HepG2 (cell line): ENCODE measurements around the gene MDH1. TPM values are rescaled to one million over a fixed set of nuclear protein-coding genes. Genes with fewer than 3 reads are reported as not detected.

Source experiments
- ATAC-seq: fragments of 200-7000 bp; cut with Tn5 transposase; 3 replicates; pipeline ENCODE4 v1.9.1; 2020; ENCODE audit warnings: mild to moderate bottlenecking, moderate library complexity
- BruUV-seq: library from RNA; stranded (reverse); fragments of 400-500 nt; replicated peaks from 2 replicates; lab custom pipeline; 2021; lab: Mats Ljungman, UMichigan
- CTCF ChIA-PET: fragments of 300-600 bp; formaldehyde crosslinking; extraction: SDS; loops from one replicate; lab custom pipeline; 2021; ENCODE audit warnings: low total read pairs, inconsistent platforms, low intra/inter-chr PET ratio; lab: Yijun Ruan, JAX
- POLR2A ChIA-PET: fragments of 350-600 bp; sonication (Branson Sonifier 250); formaldehyde crosslinking; loops from one replicate; lab custom pipeline; 2020; ENCODE audit warnings: antibody characterized with exemption, inconsistent platforms; lab: Yijun Ruan, JAX
- DNase-seq: peaks from one replicate; pipeline ENCODE4 v3.0.0-alpha.2; 2015; ENCODE audit warnings: low spot score
- FAIRE-seq: peaks from 3 replicates; lab custom pipeline; 2011; peaks lifted over from hg19 to GRCh38; lab: Jason Lieb, UNC
- H2AFZ ChIP-seq: one replicate; pipeline ENCODE4 v1.6.1; 2011; ENCODE audit warnings: low read length, inconsistent platforms
- H3K27ac ChIP-seq: fragments of 300-600 bp; 3 replicates; pipeline ENCODE4 v1.8.0; 2011; ENCODE audit warnings: mixed run types, mild to moderate bottlenecking, mixed read lengths, low read length, inconsistent platforms; ENCODE audit not compliant: insufficient read depth; ENCODE audit errors: extremely low read length
- H3K27me3 ChIP-seq, 2 experiments: fragments of 200-600 bp in 1 of 2; 2 replicates in 1 of 2; 3 replicates in 1 of 2; pipeline versions ENCODE4 v1.6.0 to v1.8.0; 2011; ENCODE audit warnings: low read length in 2 of 2, mild to moderate bottlenecking in 2 of 2, moderate library complexity in 2 of 2, inconsistent platforms in 1 of 2; ENCODE audit not compliant: insufficient read depth in 2 of 2, control insufficient read depth in 1 of 2
- H3K36me3 ChIP-seq, 2 experiments: fragments of 200-600 bp in 1 of 2; replicated peaks in 1 of 2; 2 replicates in 1 of 2; 3 replicates in 1 of 2; pipeline versions ENCODE4 v1.5.1 to v1.8.0; 2011; ENCODE audit warnings: low read length in 2 of 2, inconsistent platforms in 1 of 2; ENCODE audit not compliant: insufficient read depth in 2 of 2, control insufficient read depth in 1 of 2
- H3K4me1 ChIP-seq: 2 replicates; pipeline ENCODE4 v1.5.1; 2012; ENCODE audit warnings: low read length, inconsistent platforms; ENCODE audit not compliant: insufficient read depth
- H3K4me2 ChIP-seq: 2 replicates; pipeline ENCODE4 v1.6.0; 2011; ENCODE audit warnings: low read depth, low read length, inconsistent platforms
- H3K4me3 ChIP-seq, 3 experiments: fragments of 200-600 bp in 1 of 3; sonication (generic), shearing (Covaris generic) in 1 of 3; replicated peaks in 1 of 3; 2 replicates each; pipeline ENCODE4 v1.5.1; 2011 to 2016; ENCODE audit warnings: low read length in 3 of 3, inconsistent platforms in 2 of 3, low read depth in 2 of 3, mild to moderate bottlenecking in 2 of 3, control low read depth in 1 of 3, mixed read lengths in 1 of 3; ENCODE audit not compliant: insufficient read depth in 1 of 3
- H3K79me2 ChIP-seq: one replicate; pipeline ENCODE4 v1.6.1; 2011; ENCODE audit warnings: low read length, inconsistent platforms; ENCODE audit not compliant: insufficient read depth
- H3K9ac ChIP-seq: 2 replicates; pipeline ENCODE4 v1.6.0; 2011; ENCODE audit warnings: mild to moderate bottlenecking, low read depth, low read length, inconsistent platforms; ENCODE audit not compliant: insufficient read depth
- H3K9me3 ChIP-seq: 2 replicates; pipeline ENCODE4 v1.5.1; 2012; ENCODE audit warnings: mild to moderate bottlenecking, low read length
- H4K20me1 ChIP-seq: 2 replicates; pipeline ENCODE4 v1.6.0; 2011; ENCODE audit warnings: inconsistent platforms, mild to moderate bottlenecking, low read length, moderate library complexity; ENCODE audit not compliant: insufficient read depth
- BRF2 ChIP-seq: sonication (generic); formaldehyde crosslinking; IDR thresholded peaks from 2 replicates; pipeline ENCODE4 v1.8.1; 2022; ENCODE audit warnings: mild to moderate bottlenecking, missing genetic modification reagents
- CCDC6 ChIP-seq: sonication (generic); formaldehyde crosslinking; IDR thresholded peaks from 2 replicates; pipeline ENCODE4 v1.8.1; 2022; ENCODE audit warnings: mild to moderate bottlenecking, missing genetic modification reagents, moderate library complexity
- HNF1B ChIP-seq: sonication (generic); formaldehyde crosslinking; IDR thresholded peaks from 2 replicates; pipeline ENCODE4 v1.5.1; 2020; ENCODE audit warnings: mild to moderate bottlenecking, moderate library complexity, missing genetic modification reagents
- ISX ChIP-seq: sonication (generic); formaldehyde crosslinking; conservative IDR thresholded peaks from 2 replicates; pipeline ENCODE4 v1.5.0; 2020; ENCODE audit warnings: missing genetic modification reagents
- MIER2 ChIP-seq: IDR thresholded peaks from 2 replicates; pipeline ENCODE4 v1.6.1; 2016; ENCODE audit warnings: missing biosample characterization, missing genetic modification reagents
- MZF1 ChIP-seq: sonication (generic); formaldehyde crosslinking; IDR thresholded peaks from 2 replicates; pipeline ENCODE4 v1.8.1; 2023; ENCODE audit warnings: mild to moderate bottlenecking, missing genetic modification reagents, borderline replicate concordance
- NBN ChIP-seq: fragments of 450-650 bp; conservative IDR thresholded peaks from 2 replicates; pipeline ENCODE4 v1.6.1; 2017
- PLRG1 ChIP-seq: fragments of 450-650 bp; conservative IDR thresholded peaks from 2 replicates; pipeline ENCODE4 v1.6.1; 2016
- RBAK ChIP-seq: sonication (generic); formaldehyde crosslinking; IDR thresholded peaks from 2 replicates; pipeline ENCODE4 v1.5.1; 2020; ENCODE audit warnings: mild to moderate bottlenecking, missing genetic modification reagents
- RFXANK ChIP-seq: IDR thresholded peaks from 2 replicates; pipeline ENCODE4 v1.6.1; 2016
- SETDB1 ChIP-seq: sonication (generic); formaldehyde crosslinking; IDR thresholded peaks from 2 replicates; pipeline ENCODE4 v1.5.1; 2020; ENCODE audit warnings: missing genetic modification reagents, mild to moderate bottlenecking, borderline replicate concordance
- TSC22D2 ChIP-seq: sonication (generic); formaldehyde crosslinking; IDR thresholded peaks from 2 replicates; pipeline ENCODE4 v1.5.1; 2020; ENCODE audit warnings: missing genetic modification reagents, mild to moderate bottlenecking, borderline replicate concordance
- ZBED4 ChIP-seq: sonication (generic); formaldehyde crosslinking; IDR thresholded peaks from 2 replicates; pipeline ENCODE4 v1.4.0; 2020; ENCODE audit warnings: missing genetic modification reagents, borderline replicate concordance
- ZFP36L1 ChIP-seq: sonication (generic); formaldehyde crosslinking; IDR thresholded peaks from 2 replicates; pipeline ENCODE4 v1.8.0; 2022; ENCODE audit warnings: mild to moderate bottlenecking, missing genetic modification reagents, moderate library complexity
- ZHX1 ChIP-seq: sonication (generic); formaldehyde crosslinking; IDR thresholded peaks from 2 replicates; pipeline ENCODE4 v1.8.1; 2022; ENCODE audit warnings: low read depth, mild to moderate bottlenecking, missing genetic modification reagents
- ZNF383 ChIP-seq: sonication (generic); formaldehyde crosslinking; IDR thresholded peaks from 2 replicates; pipeline ENCODE4 v1.4.0; 2020; ENCODE audit warnings: missing genetic modification reagents, mild to moderate bottlenecking, borderline replicate concordance
- WGBS: methylation state at CpG from one replicate; pipeline ENCODE4 v1.1.6; 2017; ENCODE audit warnings: low lambda C conversion rate; 5-methylcytosine and 5-hydroxymethylcytosine counted together
- in situ Hi-C: cut with HindIII; loops from 2 replicates; pipeline ENCODE4 v1.10.0; 2017; ENCODE audit warnings: low pct_unique_long_range_greater_than_20kb; ENCODE audit not compliant: extremely low pct_ligation_motif_present
- intact Hi-C: fragments of 100-400 bp; cut with micrococcal nuclease; formaldehyde crosslinking; loops from one replicate; pipeline ENCODE4 v1.10.0; 2022; ENCODE audit not compliant: unreplicated experiment
- polyA plus RNA-seq, 8 experiments: library from polyadenylated mRNA; depleted of rRNA in 3 of 8; stranded (reverse) in 7 of 8; unstranded in 1 of 8; fragments of >200 nt; fragmentation: Illumina TruSeq in 4 of 8; extraction: Trizol in 4 of 8; gene quantifications; 2 replicates each; pipeline versions ENCODE4 v1.2.1 to v1.2.3, GENCODE V29; 2011 to 2016; ENCODE audit warnings: low read depth in 4 of 8, missing spikeins in 1 of 8, mixed read lengths in 1 of 8; ENCODE audit not compliant: insufficient read depth in 1 of 8
- total RNA-seq, 5 experiments: library from RNA; depleted of rRNA; stranded (reverse); fragments of >200 nt; fragmentation: Illumina TruSeq; extraction: Trizol; gene quantifications; 2 replicates each; pipeline ENCODE4 v1.2.3, GENCODE V29; 2016; ENCODE audit warnings: low read depth in 1 of 5

MDH1 gene
- total and polyA plus RNA-seq, 2 of the 13 experiments (the other 11 are each of a cell fraction or from before 2014, with no cell fraction given) = 293 to 415 TPM

- no peak for DNase-seq
- Histone ChIP-seq H3K9me3 (no peaks in the 10 kb centered on the region), H3K27ac (no peak overlapping the region), H3K79me2 (no peaks in the 10 kb centered on the region), H3K4me1 (no peaks in the 10 kb centered on the region), H3K4me3 (no peak overlapping the region), H4K20me1 (no peaks in the 10 kb centered on the region), H3K9ac (no peak overlapping the region), H3K27me3 (no peaks in the 10 kb centered on the region), H2AFZ (no peak overlapping the region), H3K4me2 (no peak overlapping the region), H3K36me3 (no peaks in the 10 kb centered on the region)
- CTCF ChIA-PET = no interaction called here
- POLR2A ChIA-PET = no interaction called here
- ATAC-seq = no peak
- no TSS peak for BruUV-seq
- WGBS = 91% methylated on average over 4 of the region's 4 CpGs
- no peak for FAIRE-seq
- in situ Hi-C loops (no loop called here), intact Hi-C loops (no loop called here)
- TF ChIP-seq ZHX1 (no peak), RBAK (CRISPR knock-in tag) (no peak), NBN (no peak), ZFP36L1 (CRISPR knock-in tag) (no peak), HNF1B (CRISPR knock-in tag) (no peak), MIER2 (CRISPR knock-in tag) (no peak), RFXANK (CRISPR knock-in tag) (no peak), PLRG1 (no peak), TSC22D2 (no peak), MZF1 (no peak), ISX (CRISPR knock-in tag) (no peak), SETDB1 (no peak), ZBED4 (CRISPR knock-in tag) (no peak), CCDC6 (no peak), BRF2 (CRISPR knock-in tag) (no peak), ZNF383 (CRISPR knock-in tag) (no peak)
Observed at GRCh38 chr2:63580651-63581297, 8.0 kb upstream of the MDH1 start.
